Small intestine (tissue), 7 donors: ENCODE measurements around the gene CACNA1A. TPM values are rescaled to one million over a fixed set of nuclear protein-coding genes. Genes with fewer than 3 reads are reported as not detected.
A peak's percentile ranks its signal among the peaks of the same experiment; 100 is the strongest.

Experiments used
- DNase-seq, 2 donors: peaks; one replicate each; pipeline versions ENCODE4 v3.0.0 to v3.0.0-alpha.2; 2013
- FAIRE-seq: peaks from 2 replicates; lab custom pipeline; 2012; peaks lifted over from hg19 to GRCh38; lab: Jason Lieb, UNC
- H3K27ac ChIP-seq, 3 donors: one replicate each; pipeline ENCODE4 v1.5.1; 2013; ENCODE audit warnings: low read length in 2 of 3, mild to moderate bottlenecking in 2 of 3, control low read depth in 1 of 3, inconsistent platforms in 1 of 3, low read depth in 1 of 3, moderate library complexity in 1 of 3
- H3K27me3 ChIP-seq, 3 donors: one replicate each; pipeline ENCODE4 v1.6.1; 2013; ENCODE audit warnings: low read length in 3 of 3, inconsistent platforms in 1 of 3; ENCODE audit not compliant: control insufficient read depth in 3 of 3, insufficient read depth in 3 of 3
- H3K36me3 ChIP-seq, 3 donors: one replicate each; pipeline ENCODE4 v1.6.1; 2013; ENCODE audit warnings: low read length in 3 of 3, inconsistent platforms in 1 of 3, low read depth in 1 of 3, mild to moderate bottlenecking in 1 of 3, moderate library complexity in 1 of 3; ENCODE audit not compliant: control insufficient read depth in 3 of 3, insufficient read depth in 2 of 3
- H3K4me1 ChIP-seq, 3 donors: one replicate each; pipeline ENCODE4 v1.6.1; 2013; ENCODE audit warnings: low read length in 2 of 3, inconsistent platforms in 1 of 3, low read depth in 1 of 3, mild to moderate bottlenecking in 1 of 3, moderate library complexity in 1 of 3; ENCODE audit not compliant: control insufficient read depth in 3 of 3, insufficient read depth in 2 of 3
- H3K4me3 ChIP-seq, 3 donors: one replicate each; pipeline ENCODE4 v1.5.1; 2013; ENCODE audit warnings: low read length in 3 of 3, control low read depth in 1 of 3, inconsistent platforms in 1 of 3, low read depth in 1 of 3, mild to moderate bottlenecking in 1 of 3, moderate library complexity in 1 of 3
- H3K9me3 ChIP-seq, 2 donors: one replicate each; pipeline ENCODE4 v1.6.1; 2013; ENCODE audit warnings: low read depth in 1 of 2, low read length in 1 of 2; ENCODE audit not compliant: control insufficient read depth in 2 of 2, insufficient read depth in 1 of 2
- WGBS, 3 donors: extraction: QIAGEN DNeasy Blood & Tissue Kit; methylation state at CpG; one replicate each; pipeline ENCODE4 v1.1.7; 2013; 5-methylcytosine and 5-hydroxymethylcytosine counted together
- polyA plus RNA-seq, 4 donors: library from polyadenylated mRNA; stranded (reverse) in 3 of 4; unstranded in 1 of 4; fragments of 200-250 nt in 3 of 4; fragments of 120-200 nt in 1 of 4; gene quantifications; one replicate each; pipeline versions ENCODE4 v1.2.1 to v1.2.3, GENCODE V29; 2013
- donor health status: healthy with polysubstance abuse.
- donor health status: control.
- donor health status: control.
- donor health status: Bipolar disorder and iron deficiency.
- donor health status: healthy.

CACNA1A gene
- polyA plus RNA-seq, 4 donors, result 0.27 to 8.9 (median 2.1) TPM

DNA sequence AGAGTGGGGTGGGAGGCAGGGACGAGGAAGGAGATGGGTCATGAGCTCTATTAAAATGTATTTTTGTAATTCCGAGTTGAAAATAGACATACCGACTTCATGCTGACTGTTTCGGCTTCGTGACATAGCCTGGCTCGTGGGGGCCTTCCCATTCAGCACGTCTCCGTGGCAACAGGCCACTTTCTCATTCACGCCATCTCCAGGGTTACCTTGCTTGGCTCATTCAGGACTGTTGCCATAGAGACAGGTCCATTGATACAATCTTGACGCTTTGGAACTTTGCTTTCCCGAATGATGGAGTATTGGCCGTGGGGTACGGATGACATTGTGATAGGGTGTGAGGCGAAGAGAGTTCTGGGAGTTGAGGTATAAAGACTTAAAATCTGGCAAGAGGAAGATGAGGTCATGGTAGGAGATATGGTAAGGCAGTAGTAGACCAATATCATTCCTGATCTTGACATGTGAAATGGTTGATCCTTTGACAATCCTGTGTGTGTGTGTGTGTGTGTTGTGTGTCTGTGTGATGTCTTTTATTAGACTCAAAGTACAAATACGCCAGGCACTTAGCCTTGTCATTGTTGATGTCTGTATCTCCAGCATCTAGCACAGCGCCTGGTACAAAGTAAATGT is 97.3 kb downstream of the CACNA1A start:
- no peak for FAIRE-seq
- H3K9me3 ChIP-seq, result no peaks in the 10 kb centered on the region
- DNase-seq, result no peak
- no peaks in the 10 kb centered on the region for H3K36me3 ChIP-seq
- WGBS, 3 donors, result 78 to 80% (median 79%) methylated on average over 16 of the region's 16 CpGs
- no peaks in the 10 kb centered on the region for H3K4me1 ChIP-seq
- H3K27ac ChIP-seq, result no peak overlapping the region
- no peak overlapping the region for H3K4me3 ChIP-seq
- peaks cover 0 to 2% (median 0%) of the 10 kb centered on the region in 3 donors for H3K27me3 ChIP-seq

- FAIRE-seq (no peak), DNase-seq (no peak)
- Histone ChIP-seq H3K27me3 (peaks cover 0 to 4% (median 0%) of the 10 kb centered on the region in 3 donors), H3K4me3 (no peak overlapping the region), H3K9me3 (no peaks in the 10 kb centered on the region), H3K36me3 (no peaks in the 10 kb centered on the region), H3K27ac (no peak overlapping the region), H3K4me1 (no peaks in the 10 kb centered on the region)
- 48 to 71% (median 55%) methylated on average over 7 of the region's 7 CpGs for WGBS, 3 donors
Measured at GRCh38 chr19:13404236-13404635, 102.0 kb downstream of the CACNA1A start.

DNA sequence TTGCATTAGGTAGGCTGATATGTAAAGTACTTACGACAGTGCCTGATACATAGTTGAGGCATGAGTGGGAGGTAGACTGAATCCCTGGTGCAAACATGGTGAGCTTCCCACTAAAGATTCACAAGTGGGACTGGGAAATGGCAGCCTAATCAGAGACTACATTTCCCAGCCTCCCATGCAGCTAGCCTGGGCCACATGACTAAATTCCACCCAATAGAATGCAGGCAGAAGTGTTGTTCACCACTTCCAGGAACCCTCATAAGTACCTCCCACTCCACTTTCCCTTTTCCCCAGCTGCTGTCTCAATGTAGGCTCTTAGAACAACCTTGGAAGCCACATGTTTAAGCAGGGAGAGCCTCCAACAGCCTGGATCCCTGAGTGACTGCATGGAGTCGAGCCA is 104.9 kb downstream of the CACNA1A start:
- no peaks in the 10 kb centered on the region for H3K36me3 ChIP-seq
- H3K4me1 ChIP-seq, result no peaks in the 10 kb centered on the region
- no peak for FAIRE-seq
- peaks cover 0 to 6% (median 0%) of the 10 kb centered on the region in 3 donors for H3K27me3 ChIP-seq
- H3K9me3 ChIP-seq, result no peaks in the 10 kb centered on the region
- no peak overlapping the region for H3K27ac ChIP-seq
- peak in 1 of 2 donors; percentile 1 for DNase-seq
- WGBS, 3 donors, result 78 to 91% (median 83%) methylated on average over 2 of the region's 2 CpGs
- H3K4me3 ChIP-seq, result no peak overlapping the region

GRCh38 chr19:13400296-13400695 is 106.0 kb downstream of the CACNA1A start:
- FAIRE-seq (no peak), DNase-seq (no peak)
- no peaks in the 10 kb centered on the region for H3K4me1 ChIP-seq
- H3K27me3 ChIP-seq, result peaks cover 0 to 6% (median 0%) of the 10 kb centered on the region in 3 donors
- H3K9me3 ChIP-seq, result no peaks in the 10 kb centered on the region
- H3K27ac ChIP-seq, result no peak overlapping the region
- H3K4me3 ChIP-seq, result no peak overlapping the region
- no peaks in the 10 kb centered on the region for H3K36me3 ChIP-seq

DNA sequence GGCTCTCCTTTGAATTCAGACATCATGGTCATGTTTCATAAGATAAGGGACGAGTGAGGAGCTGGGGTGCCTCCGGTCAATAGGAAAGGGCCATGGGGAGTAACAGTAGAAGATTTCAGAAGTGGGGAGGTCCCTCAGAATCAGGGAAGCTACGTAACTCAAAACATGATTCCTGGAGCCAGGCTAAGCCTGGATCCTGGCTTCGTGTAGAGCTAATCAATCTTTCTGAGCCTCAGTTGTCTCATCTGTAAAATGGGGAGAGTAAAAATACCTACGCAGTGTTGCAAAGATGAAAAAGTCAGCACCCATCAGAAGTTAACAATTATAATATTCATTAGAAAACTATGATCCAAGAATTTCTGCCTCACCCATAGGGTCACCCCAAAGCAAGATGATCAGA is 106.5 kb downstream of the CACNA1A start:
- 72 to 77% (median 72%) methylated on average over 5 of the region's 5 CpGs for WGBS, 3 donors

GRCh38 chr19:13398780-13399726 is 107.2 kb downstream of the CACNA1A start:
- Histone ChIP-seq H3K4me1 (no peaks in the 10 kb centered on the region), H3K27ac (no peak overlapping the region), H3K9me3 (no peaks in the 10 kb centered on the region), H3K27me3 (peaks cover 0 to 4% (median 0%) of the 10 kb centered on the region in 3 donors), H3K36me3 (no peaks in the 10 kb centered on the region), H3K4me3 (no peak overlapping the region)
- DNase-seq (no peak), FAIRE-seq (no peak)
- whole genome bisulfite sequencing, 3 donors, result 53 to 62% (median 55%) methylated on average over 10 of the region's 10 CpGs

More for the DNA sequence above, 106.5 kb downstream of the CACNA1A start:
- DNase-seq, result no peak
- no peaks in the 10 kb centered on the region for H3K36me3 ChIP-seq
- no peak overlapping the region for H3K27ac ChIP-seq
- no peaks in the 10 kb centered on the region for H3K4me1 ChIP-seq
- peaks cover 0 to 6% (median 0%) of the 10 kb centered on the region in 3 donors for H3K27me3 ChIP-seq
- H3K4me3 ChIP-seq, result no peak overlapping the region
- no peak for FAIRE-seq
- no peaks in the 10 kb centered on the region for H3K9me3 ChIP-seq

DNA sequence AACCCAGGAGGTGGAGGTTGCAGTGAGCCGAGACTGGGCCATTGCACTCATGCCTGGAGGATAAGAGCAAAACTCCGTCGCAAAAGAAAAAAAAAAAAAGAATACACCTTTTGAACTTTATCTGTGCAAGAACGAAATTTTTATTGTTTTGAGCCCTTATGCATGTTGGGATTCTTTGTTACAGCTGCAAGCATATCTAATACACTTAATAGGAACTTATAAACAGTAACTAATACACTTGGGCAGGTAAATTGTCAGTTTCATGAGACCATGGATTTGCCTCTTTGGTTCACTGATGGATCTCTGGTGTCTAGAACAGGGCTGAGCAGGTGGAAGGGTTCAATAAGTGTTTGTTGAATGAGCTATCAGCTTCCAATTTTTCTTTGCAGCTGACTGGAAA is 108.1 kb downstream of the CACNA1A start:
- Histone ChIP-seq H3K9me3 (no peaks in the 10 kb centered on the region), H3K4me3 (no peak overlapping the region), H3K27me3 (peaks cover 0 to 4% (median 0%) of the 10 kb centered on the region in 3 donors), H3K36me3 (no peaks in the 10 kb centered on the region), H3K4me1 (no peaks in the 10 kb centered on the region), H3K27ac (no peak overlapping the region)
- DNase-seq (no peak), FAIRE-seq (no peak)
- 74 to 88% (median 83%) methylated on average over 4 of the region's 4 CpGs for WGBS, 3 donors

DNA sequence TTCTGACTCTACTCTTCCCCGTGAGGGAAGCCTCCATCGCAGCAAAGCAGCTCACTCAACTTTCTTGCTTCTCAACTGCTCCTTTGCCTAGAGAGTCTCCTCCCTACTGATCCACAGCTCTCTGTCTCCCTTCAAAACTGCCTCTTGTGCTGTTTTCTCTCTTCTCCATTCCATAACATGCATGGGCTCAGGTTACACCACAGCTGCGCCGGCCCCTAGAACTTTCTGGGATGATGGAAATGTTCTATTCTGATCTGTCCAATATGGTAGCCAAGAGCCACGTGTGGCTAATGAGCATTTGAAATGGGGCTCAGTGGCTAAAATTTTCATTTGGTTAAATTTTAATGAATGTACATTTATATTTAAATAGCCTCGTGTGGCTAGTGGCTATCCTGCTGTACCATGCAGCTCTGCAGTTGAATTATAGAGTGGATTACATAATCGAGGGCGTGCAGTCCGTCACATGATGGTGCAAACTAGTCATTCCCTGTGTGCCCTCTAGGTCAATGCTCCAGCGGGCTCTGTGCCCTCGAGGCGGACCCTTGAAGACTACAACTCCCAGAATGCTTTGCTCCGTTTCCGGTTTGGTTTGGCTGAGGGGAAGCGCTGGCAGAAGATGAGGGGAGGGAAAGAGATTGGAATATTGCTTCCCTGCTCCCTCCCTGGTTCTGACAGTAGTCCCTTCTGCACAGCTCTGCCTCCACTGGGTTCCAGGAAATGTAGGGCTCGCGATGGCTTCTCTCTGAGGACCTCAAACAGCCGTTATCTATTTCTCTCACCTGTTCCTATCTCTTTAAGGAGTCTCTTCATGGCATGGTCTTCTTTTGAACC is 109.8 kb downstream of the CACNA1A start:
- Histone ChIP-seq H3K27me3 (peaks cover 0 to 7% (median 0%) of the 10 kb centered on the region in 3 donors), H3K9me3 (no peaks in the 10 kb centered on the region), H3K4me1 (no peaks in the 10 kb centered on the region), H3K4me3 (no peak overlapping the region), H3K27ac (no peak overlapping the region), H3K36me3 (no peaks in the 10 kb centered on the region)
- FAIRE-seq, result no peak
- WGBS, 3 donors, result 29 to 34% (median 33%) methylated on average over 18 of the region's 18 CpGs
- DNase-seq, result peak; percentile 11 to 50
